ENCODE results near the gene PDCD2L.
"Not testable (repeated sequence)": the region's sequence is repeated elsewhere in the genome, so short reads cannot be mapped to it uniquely, and the experiment has no call there.

PDCD2L gene

DNA sequence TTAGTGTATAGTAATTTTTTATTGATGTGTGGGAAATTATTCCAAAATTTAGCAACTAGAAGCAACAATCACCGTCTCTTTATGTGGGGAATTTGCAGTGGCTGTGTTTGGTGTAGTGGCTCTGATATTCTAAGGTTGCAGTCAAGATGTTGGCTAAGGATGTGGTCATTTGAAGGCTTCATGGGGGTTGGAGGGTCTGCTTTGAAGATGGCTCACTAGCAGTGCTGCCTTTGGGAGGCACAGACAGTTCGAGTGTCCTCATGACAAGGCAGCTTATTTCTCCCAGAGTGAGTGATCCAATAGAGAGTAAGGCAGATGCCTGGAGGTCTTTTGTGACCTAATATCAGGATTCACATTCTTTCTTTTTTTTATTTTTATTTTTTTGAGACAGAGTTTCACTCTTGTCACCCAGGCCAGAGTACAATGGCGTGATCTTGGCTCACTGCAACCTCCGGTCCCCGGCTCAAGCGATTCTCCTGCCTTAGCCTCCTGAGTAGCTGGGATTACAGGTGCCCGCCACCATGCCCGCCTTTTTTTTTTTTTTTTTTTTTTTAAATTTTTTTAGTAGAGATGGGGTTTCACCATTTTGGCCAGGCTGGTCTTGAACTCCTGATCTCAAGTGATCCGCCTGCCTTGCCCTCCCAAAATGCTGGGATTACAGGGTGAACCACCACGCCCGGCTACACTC is 30.5 kb upstream of the PDCD2L start:
- no peak for DNase-seq (ENCODE audit: low read depth in 2 of 2)

- no peak for DNase-seq (ENCODE audit: low read depth in 2 of 2)
These were observed 28.6 kb upstream of the PDCD2L start for GRCh38 chr19:34375598-34375997.

DNA sequence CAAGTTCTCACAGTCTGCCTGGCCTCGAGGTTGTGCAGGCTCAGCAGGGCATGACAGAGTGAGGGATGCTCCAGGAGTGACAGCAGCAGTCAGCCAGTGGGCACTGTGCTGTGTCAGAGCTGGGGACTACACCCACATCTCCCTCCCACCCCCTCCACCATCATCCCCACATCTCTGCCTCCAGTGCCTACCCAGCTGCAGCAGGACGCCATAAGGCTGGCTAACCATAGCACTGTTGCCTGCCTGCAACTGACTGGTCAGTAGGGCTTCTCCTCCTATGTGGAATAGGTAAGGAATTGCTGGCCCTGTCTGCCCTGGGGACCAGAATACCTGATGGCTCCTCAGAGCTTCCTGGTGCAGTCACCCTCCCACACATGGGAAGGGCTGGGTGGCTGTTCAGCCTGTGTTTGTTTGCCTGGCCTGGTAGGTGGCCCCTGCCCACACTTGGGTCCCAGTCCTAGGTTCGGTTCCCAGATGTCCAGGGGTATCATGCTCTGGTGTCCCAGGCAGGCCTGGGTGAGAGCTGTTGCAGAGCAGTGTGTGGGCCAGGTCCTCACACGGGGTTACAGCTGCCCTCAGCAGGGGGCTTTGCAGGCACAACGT is 23.5 kb upstream of the PDCD2L start:
- no peak for DNase-seq (ENCODE audit: low read depth in 2 of 2)

DNA sequence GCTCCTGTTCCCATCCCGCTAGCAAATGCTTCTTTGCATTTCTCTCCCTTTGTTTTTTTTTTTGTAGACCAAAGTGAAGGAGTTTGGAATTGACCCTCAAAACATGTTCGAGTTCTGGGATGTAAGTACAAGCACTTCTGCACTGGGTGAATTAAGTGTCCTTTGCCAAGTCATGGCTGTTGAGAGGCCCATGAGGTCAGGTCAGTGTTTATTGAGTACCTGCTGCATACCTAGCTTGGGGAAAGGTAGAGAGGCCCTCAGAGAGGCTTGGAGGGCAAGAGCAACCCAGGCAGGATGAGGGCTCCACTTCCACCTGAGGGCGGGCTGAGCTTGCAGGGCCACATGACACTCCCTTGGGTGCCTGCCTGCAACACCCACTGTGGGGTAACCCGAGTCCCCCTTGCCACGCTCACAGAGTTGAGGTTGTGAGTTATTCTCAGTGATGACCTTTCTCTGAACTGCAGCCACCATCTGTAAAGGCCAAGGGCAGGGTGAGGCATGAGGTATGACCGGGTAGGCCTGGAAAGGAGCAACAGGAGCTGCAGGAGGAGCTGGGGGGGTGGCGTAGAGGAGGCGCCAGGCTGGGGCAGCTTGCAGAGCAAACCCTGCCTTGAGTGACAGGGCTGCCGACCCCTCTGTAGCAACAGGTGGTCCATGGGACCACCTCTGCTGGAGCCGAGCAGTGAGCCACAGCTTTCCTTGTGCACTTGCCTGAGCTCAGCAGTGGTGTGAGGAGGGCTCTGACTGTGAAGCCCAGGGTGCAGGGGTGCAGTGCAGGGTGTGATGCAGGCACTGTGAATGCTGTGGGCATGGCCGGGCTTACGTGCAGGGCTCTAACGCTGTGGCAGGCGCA is 22.6 kb upstream of the PDCD2L start:
- no peak for DNase-seq (ENCODE audit: low read depth in 2 of 2)

- no peak for DNase-seq (ENCODE audit: low read depth in 2 of 2)
These were observed 21.7 kb upstream of the PDCD2L start for GRCh38 chr19:34382471-34382870.

DNA sequence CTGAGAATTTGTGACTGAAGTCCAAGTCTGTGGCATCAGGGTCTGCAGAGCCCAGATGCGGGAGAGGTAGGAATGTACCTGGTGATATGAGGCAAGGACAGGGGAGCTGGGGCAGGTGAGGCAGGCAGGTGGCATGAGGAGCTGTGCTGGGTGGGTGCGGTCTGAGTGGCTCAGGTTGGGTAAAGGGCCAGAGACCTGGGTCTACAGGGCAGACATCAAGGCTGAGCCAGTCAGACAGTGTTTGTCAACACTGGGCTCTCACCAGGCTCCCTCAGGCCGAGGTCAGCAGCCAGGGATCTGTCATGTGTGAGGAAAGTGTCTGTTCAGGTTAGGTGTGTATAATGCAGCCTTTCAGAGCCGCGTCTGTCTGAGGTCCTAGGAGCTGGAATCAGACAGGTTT is 20.6 kb upstream of the PDCD2L start:
- no peak for DNase-seq (ENCODE audit: low read depth in 2 of 2)

GRCh38 chr19:34386645-34387445 is 17.4 kb upstream of the PDCD2L start:
- DNase-seq (ENCODE audit: low read depth in 2 of 2), result no peak

GRCh38 chr19:34387446-34387810 is 16.8 kb upstream of the PDCD2L start:
- no peak for DNase-seq (ENCODE audit: low read depth in 2 of 2)

GRCh38 chr19:34388745-34389144 is 15.5 kb upstream of the PDCD2L start:
- DNase-seq (ENCODE audit: low read depth in 2 of 2), result not testable (repeated sequence)

- no peak for DNase-seq (ENCODE audit: low read depth in 2 of 2)
These were observed 12.4 kb upstream of the PDCD2L start for GRCh38 chr19:34391813-34392212.

- no peak for DNase-seq (ENCODE audit: low read depth in 2 of 2)
These were observed 11.2 kb upstream of the PDCD2L start for GRCh38 chr19:34393031-34393430.

DNA sequence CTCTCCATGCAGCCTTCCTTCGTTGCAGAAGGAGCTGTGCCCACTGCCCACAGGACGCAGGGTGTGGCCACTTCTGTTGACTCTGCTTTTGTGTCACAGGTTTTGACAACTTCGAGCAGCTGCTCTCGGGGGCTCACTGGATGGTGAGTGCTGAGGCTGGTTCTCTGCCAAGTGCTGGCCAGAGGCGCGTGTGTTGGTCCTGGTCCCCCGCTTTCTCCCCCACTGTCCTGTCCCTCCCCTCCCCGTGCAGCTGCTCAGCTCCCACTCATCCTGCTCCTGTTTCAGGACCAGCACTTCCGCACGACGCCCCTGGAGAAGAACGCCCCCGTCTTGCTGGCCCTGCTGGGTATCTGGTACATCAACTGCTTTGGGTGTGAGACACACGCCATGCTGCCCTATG is 10.6 kb upstream of the PDCD2L start:
- DNase-seq (ENCODE audit: low read depth in 2 of 2), result no peak

- DNase-seq (ENCODE audit: low read depth in 2 of 2), result no peak
These were observed 6.3 kb upstream of the PDCD2L start for GRCh38 chr19:34397853-34398252.

DNA sequence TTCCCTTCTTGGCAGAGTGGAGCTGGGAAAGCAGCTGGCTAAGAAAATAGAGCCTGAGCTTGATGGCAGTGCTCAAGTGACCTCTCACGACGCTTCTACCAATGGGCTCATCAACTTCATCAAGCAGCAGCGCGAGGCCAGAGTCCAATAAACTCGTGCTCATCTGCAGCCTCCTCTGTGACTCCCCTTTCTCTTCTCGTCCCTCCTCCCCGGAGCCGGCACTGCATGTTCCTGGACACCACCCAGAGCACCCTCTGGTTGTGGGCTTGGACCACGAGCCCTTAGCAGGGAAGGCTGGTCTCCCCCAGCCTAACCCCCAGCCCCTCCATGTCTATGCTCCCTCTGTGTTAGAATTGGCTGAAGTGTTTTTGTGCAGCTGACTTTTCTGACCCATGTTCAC is 4.3 kb upstream of the PDCD2L start:
- no peak for DNase-seq (ENCODE audit: low read depth in 2 of 2)

DNA sequence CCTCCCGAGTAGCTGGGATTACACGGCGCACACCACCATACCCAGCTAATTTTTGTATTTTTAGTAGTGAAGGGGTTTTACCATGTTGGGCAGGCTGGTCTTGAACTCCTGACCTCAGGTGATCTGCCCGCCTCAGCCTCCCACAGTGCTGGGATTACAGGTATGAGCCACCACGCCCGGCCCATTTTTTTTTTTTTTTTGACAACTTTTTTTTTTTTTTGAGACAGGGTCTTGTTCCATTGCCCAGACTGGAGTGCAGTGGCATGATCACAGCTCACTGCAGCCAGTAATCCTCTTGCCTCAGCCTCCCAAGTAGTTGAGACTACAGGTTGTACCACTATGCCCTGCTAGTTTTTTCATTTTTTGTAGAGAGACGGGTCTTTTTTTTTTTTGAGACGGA is 3.4 kb upstream of the PDCD2L start:
- DNase-seq (ENCODE audit: low read depth in 2 of 2), result not testable (repeated sequence)

DNA sequence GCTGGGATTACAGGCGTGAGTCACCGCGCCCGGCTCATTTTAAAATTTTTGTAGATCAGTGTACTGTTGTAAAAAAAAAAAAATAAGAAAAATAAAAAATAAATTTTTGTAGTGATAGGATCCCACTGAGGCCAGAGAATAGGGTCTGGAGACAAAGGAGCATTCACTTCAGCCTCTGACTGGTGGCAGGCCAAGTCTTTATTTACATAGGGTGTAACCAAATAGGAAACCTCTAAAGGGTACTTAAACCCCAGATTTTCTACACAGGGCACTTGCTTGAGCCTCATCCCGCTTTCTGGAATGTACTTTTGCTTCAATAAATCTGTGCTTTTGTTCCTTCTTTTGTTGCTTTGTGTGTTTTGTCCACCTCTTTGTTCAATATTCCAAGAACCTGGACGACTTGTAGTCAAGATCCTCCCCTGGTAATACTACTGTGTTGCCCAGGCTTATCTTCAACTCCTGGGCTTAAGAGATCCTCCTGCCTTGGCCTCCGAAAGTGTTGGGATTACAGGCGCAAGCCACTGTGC is 2.1 kb upstream of the PDCD2L start:
- DNase-seq (ENCODE audit: low read depth in 2 of 2), result no peak

DNA sequence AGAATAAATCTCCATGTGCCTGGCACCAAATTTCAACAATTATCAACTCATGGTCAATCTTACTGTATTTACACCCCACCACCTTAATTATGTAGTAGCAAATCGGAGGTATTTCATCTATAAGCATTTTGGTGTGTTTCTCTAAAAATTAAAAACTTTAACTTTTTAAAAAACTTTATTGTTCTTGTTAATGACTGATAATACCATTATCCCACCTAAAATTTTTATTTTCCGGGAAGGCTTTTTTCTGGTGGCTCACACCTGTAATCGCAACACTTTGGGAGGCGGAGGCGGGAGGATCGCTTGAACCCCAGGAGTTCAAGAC is 453 bp upstream of the PDCD2L start:
- DNase-seq (ENCODE audit: low read depth in 2 of 2), result no peak

GRCh38 chr19:34405892-34406660 is 1.9 kb downstream of the PDCD2L start:
- no peak for DNase-seq (ENCODE audit: low read depth in 2 of 2)

DNA sequence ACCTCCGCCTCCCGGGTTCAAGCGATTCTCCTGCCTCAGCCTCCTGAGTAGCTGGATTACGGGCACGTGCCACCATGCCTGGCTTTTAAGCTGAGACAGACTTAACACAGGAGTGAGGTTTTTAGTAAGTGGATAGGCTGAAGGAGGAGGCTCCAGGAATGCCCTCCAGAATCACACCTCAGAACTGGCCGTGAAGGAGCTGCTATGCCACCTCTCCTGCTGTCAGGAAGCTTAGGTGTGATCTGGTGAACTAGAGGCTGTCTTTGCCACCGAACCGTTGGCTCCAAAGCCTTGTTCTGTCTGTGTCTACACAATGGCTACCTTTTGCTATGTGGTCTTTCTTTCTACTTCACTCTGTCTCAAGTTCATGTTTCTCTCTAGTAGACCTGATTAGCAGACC is 4.2 kb downstream of the PDCD2L start:
- DNase-seq (ENCODE audit: low read depth in 2 of 2), result no peak

DNA sequence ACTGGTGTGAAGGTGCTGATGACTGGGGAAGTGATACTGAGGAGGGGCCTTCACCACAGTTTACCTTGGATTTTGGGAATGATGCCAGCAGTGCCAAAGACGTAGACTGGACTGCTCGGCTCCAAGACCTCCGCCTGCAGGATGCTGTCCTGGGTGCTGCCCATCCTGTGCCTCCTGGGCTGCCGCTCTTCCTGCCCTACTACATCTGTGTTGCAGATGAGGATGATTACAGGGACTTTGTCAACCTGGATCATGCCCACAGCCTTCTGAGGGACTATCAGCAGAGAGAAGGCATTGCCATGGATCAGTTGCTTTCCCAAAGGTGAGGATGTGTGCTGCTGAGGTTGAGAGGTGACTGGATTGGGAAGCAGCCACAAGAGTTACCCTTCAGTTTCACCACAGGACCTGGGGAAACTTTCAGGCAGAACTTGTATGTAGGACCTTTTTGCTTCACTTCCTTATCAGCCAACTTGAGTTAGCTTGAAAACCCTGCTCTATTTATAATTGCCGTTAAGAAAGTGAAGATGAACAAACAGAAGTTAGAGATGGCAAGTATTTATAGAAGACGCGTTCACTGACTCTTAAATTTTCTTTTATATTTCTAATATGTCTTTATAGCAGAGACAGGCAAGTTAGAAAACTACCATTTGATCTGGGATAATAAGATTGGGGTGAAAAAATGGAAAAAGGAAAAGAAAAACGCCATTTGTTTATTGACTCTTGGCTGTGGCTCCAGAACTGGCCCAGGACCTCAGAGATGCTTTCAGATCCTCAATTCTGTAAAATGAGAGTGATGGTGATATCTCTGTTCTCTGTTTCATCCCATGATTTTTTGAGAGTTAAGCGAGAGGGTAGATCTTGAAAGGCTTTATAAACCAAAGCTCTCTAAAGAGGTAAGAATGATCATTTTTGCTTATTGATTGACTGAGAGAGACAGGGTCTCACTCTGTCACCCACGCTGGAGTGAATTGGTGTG is 5.3 kb downstream of the PDCD2L start:
- DNase-seq (ENCODE audit: low read depth in 2 of 2), result no peak
